DMS53 (cell line): ENCODE data around the gene BMPER.

Experiments used
- DNase-seq: peaks from one replicate; lab custom pipeline; 2025; lab: John Stamatoyannopoulos, UW

Gene BMPER

GRCh38 chr7:34138483-34138882, 233.1 kb downstream of the BMPER start:
- peak; percentile 88 for DNase-seq

DNA sequence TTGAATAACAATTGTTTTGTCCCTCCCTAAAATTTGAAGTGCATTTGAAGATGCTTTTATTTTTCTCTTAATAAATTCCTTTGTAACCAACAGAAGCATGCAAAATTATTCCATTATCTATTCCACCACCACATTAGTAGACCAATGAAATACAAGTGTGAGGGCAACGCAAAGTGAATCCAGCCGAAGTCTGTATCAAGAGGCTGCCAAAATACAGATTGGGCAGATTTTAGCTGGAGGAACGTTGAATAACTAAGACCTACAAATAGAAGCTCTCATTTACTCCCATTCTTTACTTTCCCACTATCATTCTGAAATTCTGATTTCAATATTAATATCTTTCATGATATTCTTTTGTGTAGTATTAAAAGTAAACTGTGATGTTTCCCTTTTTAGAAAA, 233.7 kb downstream of the BMPER start:
- DNase-seq: no peak

- DNase-seq: no peak
Measured at GRCh38 chr7:34140066-34140465, 234.7 kb downstream of the BMPER start.

GRCh38 chr7:34143402-34143801, 238.1 kb downstream of the BMPER start:
- no peak for DNase-seq

DNA sequence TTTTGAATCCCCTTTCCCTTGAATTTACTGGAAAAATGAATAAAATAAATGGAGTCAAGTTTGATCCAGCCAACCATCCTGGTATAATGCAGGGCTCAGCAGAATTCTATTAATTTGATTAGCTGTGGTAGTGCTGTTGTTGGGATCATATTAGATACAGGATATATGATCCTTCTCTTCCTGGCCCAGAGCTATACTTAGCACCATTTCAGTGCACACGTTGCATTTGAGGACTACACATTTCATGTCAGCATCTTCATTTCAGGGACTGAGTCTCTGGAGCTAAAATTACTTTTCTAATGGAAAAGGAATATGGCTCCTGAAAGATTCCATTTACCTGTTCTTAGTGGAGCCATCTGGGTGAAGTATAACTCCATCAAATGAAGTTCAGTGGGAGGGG, 240.3 kb downstream of the BMPER start:
- no peak for DNase-seq

DNA sequence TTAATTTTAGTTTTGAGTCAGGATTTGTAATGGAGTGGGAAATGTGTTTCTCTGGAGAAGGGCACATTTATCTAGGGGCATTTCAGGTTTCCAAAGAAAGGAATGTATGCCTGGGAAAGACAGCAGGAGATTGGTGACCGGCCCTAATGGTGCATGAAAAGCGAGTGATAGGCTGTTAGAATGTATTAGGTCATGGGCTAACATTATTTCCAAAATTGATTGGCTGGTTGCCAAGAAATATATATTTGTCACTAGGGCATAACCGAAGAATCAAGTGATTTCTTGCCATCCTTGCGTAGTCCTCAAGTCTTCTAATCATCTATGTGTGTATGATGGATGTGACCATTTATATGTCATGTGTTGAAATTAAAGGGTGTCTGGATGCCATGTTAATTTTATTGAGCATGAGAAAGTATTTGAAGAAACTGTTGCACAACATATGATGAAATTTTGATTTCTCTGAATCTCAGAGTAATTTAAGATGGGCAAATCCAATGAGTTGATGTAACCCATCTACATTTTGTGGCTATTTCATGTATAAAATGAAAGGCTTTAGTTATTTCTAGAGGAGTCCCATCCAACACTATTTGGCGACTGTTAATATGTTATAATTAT, 248.4 kb downstream of the BMPER start:
- DNase-seq: no peak

DNA sequence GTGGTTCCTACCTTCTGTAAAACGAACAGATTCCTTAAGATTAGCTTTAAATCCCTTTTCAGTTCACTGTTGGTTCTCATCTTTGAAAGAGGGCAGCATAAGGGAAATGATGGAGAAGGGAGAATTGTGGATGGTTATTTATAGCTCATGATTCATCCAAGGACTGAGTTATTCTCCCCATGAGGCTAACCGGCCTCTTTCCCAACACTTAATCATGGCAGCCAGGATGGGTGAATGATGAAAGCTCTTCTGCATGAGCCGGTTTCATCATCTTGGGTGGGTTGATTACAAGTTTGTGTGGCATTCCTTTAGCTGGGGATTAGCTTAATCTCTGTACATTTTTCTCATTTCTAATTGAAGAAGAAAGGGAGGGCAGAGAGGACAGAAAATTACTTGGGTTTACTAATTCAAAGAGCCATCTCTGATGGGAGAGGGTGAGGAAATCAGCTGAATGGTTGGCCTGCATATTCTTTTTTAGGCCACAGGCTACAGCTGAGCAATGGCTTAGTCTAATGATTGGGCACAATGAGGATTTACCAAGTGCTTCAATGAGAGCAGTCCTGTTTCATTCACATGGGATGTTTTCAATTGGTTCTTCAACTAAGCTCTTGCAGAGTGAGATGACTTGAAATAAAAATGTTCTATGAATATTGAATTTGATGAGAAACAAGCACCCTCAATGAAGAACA, 250.0 kb downstream of the BMPER start:
- DNase-seq: peak; percentile 22

GRCh38 chr7:34156336-34156735, 251.0 kb downstream of the BMPER start:
- DNase-seq: no peak

GRCh38 chr7:34157137-34157536, 251.8 kb downstream of the BMPER start:
- DNase-seq: no peak

- peak; percentile 33 for DNase-seq
Measured at GRCh38 chr7:34158368-34159153, 253.2 kb downstream of the BMPER start.

DNA sequence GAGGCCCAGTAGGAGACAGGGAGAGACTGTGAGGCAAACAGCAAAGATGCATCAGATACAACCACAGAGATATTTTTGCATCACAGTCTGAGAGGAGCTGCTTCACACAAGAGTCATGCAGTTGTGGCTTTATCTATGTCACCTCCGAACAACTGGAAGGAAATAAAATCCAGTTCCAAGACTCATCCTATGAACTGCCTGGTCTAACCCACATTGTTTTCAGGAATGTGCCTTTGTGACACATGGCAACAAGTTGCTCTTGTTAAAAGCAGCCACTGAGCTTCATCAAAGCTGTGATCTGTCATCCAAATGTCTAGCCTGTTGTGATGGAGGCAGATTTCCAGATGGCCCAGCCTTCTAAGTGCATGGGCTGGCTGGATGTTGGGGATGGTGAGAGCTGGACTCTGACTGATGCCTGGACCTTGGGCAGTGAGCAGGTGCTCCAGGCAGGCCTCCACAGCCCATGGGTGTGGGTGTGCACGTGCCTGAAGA, 255.0 kb downstream of the BMPER start:
- DNase-seq: no peak

- DNase-seq: no peak
Measured at GRCh38 chr7:34162027-34162565, 256.8 kb downstream of the BMPER start.

DNA sequence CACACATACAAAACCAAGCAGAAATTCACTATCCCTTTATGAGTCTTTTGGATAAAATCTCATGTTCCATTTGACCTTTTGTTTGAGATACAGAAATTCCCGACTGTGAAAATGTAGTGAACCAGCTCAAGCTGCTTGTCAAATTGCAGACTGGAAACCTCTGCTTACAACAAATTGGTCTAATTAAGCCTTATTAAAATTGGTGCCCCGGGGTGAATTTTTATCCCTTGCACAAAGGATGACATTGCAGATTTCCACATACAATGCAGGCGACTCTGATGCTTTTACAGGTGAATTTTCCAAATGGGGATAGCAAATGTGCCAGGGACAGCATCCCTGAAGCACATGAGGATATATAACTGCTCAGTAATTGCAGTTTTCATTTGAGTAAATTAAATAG, 257.3 kb downstream of the BMPER start:
- DNase-seq: no peak

GRCh38 chr7:34163956-34164355, 258.6 kb downstream of the BMPER start:
- peak; percentile 20 for DNase-seq

GRCh38 chr7:34165466-34165865, 260.1 kb downstream of the BMPER start:
- DNase-seq: no peak

DNA sequence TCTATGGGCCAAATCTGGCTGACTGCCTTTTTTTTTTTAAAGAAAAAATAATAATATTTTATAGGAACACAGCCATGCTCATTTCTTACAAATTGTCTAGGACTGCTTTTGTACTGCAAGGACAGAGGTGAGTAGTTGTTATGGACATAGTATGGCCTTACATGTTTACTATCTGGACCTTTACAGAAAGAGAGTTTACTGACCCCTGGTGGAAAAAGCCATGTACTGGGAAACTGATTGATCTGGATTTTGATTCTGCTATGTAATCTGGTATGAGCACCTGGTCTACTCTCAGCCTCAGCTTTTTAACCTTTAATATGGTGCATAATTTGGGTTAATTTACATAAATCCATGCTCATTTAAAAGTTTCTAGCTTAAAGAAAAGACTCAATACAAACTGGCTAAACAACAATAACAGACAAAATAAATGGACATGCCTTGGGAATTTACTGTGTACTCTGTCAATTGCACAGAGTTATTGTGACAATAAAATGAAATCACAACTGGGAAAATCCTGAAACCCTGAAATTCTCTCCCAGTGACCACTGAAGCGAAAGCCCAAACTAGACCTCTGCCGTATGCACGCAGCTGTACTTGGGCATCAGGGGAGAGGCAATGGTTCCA, 260.7 kb downstream of the BMPER start:
- DNase-seq: peak; percentile 76

DNA sequence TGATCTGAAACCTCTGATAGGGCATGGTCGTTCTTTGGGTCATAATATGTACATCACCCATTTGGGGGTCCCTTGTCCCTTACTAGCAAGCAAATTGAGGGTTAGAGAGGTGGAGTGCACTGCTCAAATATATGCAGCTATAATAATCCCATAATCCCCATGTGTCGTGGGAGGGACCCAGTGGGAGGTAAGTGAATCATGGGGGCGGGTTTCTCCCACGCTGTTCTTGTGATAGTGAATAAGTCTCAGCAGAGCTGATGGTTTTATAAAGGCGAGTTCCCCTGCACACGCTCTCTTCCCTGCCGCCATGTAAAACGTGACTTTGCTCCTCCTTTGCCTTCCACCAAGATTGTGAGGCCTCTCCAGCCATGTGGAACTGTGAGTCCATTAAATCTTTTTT, 262.7 kb downstream of the BMPER start:
- no peak for DNase-seq

GRCh38 chr7:34174688-34175616, 269.6 kb downstream of the BMPER start:
- peak; percentile 87 for DNase-seq

- DNase-seq: peak; percentile 47
Measured at GRCh38 chr7:34175837-34176236, 270.5 kb downstream of the BMPER start.

GRCh38 chr7:34177476-34177875, 272.1 kb downstream of the BMPER start:
- DNase-seq: no peak
